ENCODE measurements around the gene TMEM86B.

Gene TMEM86B

GRCh38 chr19:55256562-55257460 is 28.2 kb upstream of the TMEM86B start (continued):
- TF ChIP-seq TSHZ2 (CRISPR knock-in tag; IDR thresholded peaks at IDR 0.05): no peak
- TF ChIP-seq TOX (CRISPR knock-in tag; IDR thresholded peaks at IDR 0.05; ENCODE audit: borderline replicate concordance): no peak

DNA sequence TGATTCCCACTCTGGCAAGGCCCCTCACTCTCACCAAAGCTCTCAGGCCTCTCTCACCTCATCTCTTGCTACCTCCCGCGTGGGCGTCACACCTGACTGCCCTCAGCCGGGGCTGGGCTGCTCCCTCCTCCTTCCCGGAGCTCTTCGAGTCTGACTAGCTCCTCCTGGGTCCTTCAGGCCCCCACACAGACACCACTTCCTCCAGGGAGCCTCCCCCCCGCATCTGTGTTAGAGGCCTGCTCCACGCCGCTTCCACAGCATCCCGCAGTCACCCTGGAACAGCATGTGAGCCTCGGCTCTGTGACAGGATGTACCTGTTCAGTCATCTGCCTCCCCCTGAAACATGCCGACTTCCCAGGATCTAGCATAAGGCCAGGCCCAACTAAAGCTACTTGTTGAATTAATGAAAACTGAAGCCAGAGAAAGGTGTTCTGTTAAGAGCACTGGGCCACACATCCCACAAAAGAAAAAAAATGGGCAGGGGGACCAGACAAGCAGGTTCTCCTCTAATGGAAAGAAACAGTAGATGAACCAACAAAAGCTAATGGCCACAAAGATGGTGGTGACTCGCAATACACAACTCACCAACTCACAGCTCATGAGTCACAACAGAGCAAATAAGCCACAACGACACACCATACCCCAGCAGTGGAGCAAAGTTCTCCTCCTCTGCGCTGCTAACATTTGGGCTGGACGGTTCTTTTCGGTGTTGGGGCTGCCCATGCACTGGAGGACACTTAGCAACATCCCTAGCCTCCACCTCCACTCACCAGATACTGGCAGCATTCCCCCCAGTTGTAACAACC is 27.3 kb upstream of the TMEM86B start:
- ATAC-seq: no peak
- no peak for TF ChIP-seq ZNF8 (CRISPR knock-in tag; IDR thresholded peaks at IDR 0.05)
- no peak for TF ChIP-seq BACH2 (CRISPR knock-in tag; IDR thresholded peaks at IDR 0.05; ENCODE audit: borderline replicate concordance)
- TF ChIP-seq ARNTL (CRISPR knock-in tag; IDR thresholded peaks at IDR 0.05; ENCODE audit: borderline replicate concordance, low read depth): no peak
- TF ChIP-seq PATZ1 (CRISPR knock-in tag; IDR thresholded peaks at IDR 0.05; ENCODE audit: borderline replicate concordance): no peak
- no peak for TF ChIP-seq ZNF70 (CRISPR knock-in tag; IDR thresholded peaks at IDR 0.05)
- no peak for TF ChIP-seq PPARA (CRISPR knock-in tag; IDR thresholded peaks at IDR 0.05; ENCODE audit: borderline replicate concordance)
- no peak for TF ChIP-seq GLIS3 (CRISPR knock-in tag; IDR thresholded peaks at IDR 0.05)
- TF ChIP-seq ZNF565 (CRISPR knock-in tag; conservative IDR thresholded peaks at IDR 0.05; ENCODE audit: low read depth): no peak
- no peak for TF ChIP-seq POU6F1 (CRISPR knock-in tag; IDR thresholded peaks at IDR 0.05; ENCODE audit: borderline replicate concordance, low read depth)
- no peak for TF ChIP-seq CREB5 (CRISPR knock-in tag; IDR thresholded peaks at IDR 0.05; ENCODE audit: low read depth)
- TF ChIP-seq OSR1 (CRISPR knock-in tag; IDR thresholded peaks at IDR 0.05): no peak
- TF ChIP-seq, protein P1, sequence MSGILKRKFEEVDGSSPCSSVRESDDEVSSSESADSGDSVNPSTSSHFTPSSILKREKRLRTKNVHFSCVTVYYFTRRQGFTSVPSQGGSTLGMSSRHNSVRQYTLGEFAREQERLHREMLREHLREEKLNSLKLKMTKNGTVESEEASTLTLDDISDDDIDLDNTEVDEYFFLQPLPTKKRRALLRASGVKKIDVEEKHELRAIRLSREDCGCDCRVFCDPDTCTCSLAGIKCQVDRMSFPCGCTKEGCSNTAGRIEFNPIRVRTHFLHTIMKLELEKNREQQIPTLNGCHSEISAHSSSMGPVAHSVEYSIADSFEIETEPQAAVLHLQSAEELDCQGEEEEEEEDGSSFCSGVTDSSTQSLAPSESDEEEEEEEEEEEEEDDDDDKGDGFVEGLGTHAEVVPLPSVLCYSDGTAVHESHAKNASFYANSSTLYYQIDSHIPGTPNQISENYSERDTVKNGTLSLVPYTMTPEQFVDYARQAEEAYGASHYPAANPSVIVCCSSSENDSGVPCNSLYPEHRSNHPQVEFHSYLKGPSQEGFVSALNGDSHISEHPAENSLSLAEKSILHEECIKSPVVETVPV (CRISPR knock-in tag; IDR thresholded peaks at IDR 0.05): no peak
- no peak for TF ChIP-seq SNAI2 (CRISPR knock-in tag; IDR thresholded peaks at IDR 0.05)
- TF ChIP-seq RARB (CRISPR knock-in tag; IDR thresholded peaks at IDR 0.05): no peak
- no peak for TF ChIP-seq TOX (CRISPR knock-in tag; IDR thresholded peaks at IDR 0.05; ENCODE audit: borderline replicate concordance)
- TF ChIP-seq ZFP3 (CRISPR knock-in tag; IDR thresholded peaks at IDR 0.05): no peak
- TF ChIP-seq TCF4 (CRISPR knock-in tag; IDR thresholded peaks at IDR 0.05; ENCODE audit: borderline replicate concordance): no peak
- no peak for TF ChIP-seq ISL1 (CRISPR knock-in tag; IDR thresholded peaks at IDR 0.05)
- TF ChIP-seq ZC3H10 (CRISPR knock-in tag; IDR thresholded peaks at IDR 0.05): no peak
